Vagina (tissue), 2 donors: ENCODE measurements around the gene E2F7.

Experiments
- CTCF ChIP-seq, 3 experiments: fragments of 450-650 bp in 2 of 3; fragments of 200-600 bp in 1 of 3; sonication (generic) in 1 of 3; IDR thresholded peaks; one replicate each; pipeline ENCODE4 v1.5.1; 2017 to 2019; ENCODE audit warnings: antibody characterized with exemption in 3 of 3, mild to moderate bottlenecking in 2 of 3, moderate library complexity in 2 of 3
- POLR2A ChIP-seq, 2 donors: fragments of 450-650 bp; IDR thresholded peaks; one replicate each; pipeline ENCODE4 v1.6.1; 2017; ENCODE audit warnings: antibody characterized with exemption in 2 of 2, mild to moderate bottlenecking in 2 of 2, moderate library complexity in 2 of 2
- POLR2AphosphoS5 ChIP-seq, 2 donors: sonication (generic); formaldehyde crosslinking; IDR thresholded peaks; one replicate each; pipeline ENCODE4 v1.9.0; 2017; ENCODE audit warnings: antibody characterized with exemption in 2 of 2, mild to moderate bottlenecking in 2 of 2, low read depth in 1 of 2; ENCODE audit not compliant: insufficient read depth in 1 of 2

- TF ChIP-seq CTCF (IDR thresholded peaks at IDR 0.05) (no peak), POLR2AphosphoS5 (IDR thresholded peaks at IDR 0.05; ENCODE audit: insufficient read depth in 1 of 2, low read depth in 1 of 2) (no peak), POLR2A (IDR thresholded peaks at IDR 0.05) (no peak)
Measured at GRCh38 chr12:77007476-77007875, 57.9 kb downstream of the E2F7 start.
